H9 (cell line): Measurements from ENCODE around the gene PDE1C. TPM values are rescaled to one million over a fixed set of nuclear protein-coding genes. Genes with fewer than 3 reads are reported as not detected.

Experiments
- DNase-seq: peaks from one replicate; pipeline ENCODE4 v3.0.0-alpha.2; 2017
- H2AFZ ChIP-seq: one replicate; pipeline ENCODE4 v1.6.1; 2013; ENCODE audit warnings: mild to moderate bottlenecking, low read length, control low read depth, moderate library complexity
- H2AK5ac ChIP-seq: 2 replicates; pipeline ENCODE4 v1.6.1; 2013; ENCODE audit warnings: low read length, control low read depth, mixed read lengths; ENCODE audit not compliant: insufficient read length
- H2BK120ac ChIP-seq: one replicate; pipeline ENCODE4 v1.6.1; 2013; ENCODE audit warnings: low read depth, mild to moderate bottlenecking, low read length, control low read depth, inconsistent platforms; ENCODE audit not compliant: poor library complexity, severe bottlenecking
- H2BK12ac ChIP-seq: 2 replicates; pipeline ENCODE4 v1.6.1; 2013; ENCODE audit warnings: low read length, control low read depth, mixed read lengths, low read depth; ENCODE audit not compliant: insufficient read length
- H2BK15ac ChIP-seq: 2 replicates; pipeline ENCODE4 v1.6.1; 2013; ENCODE audit warnings: low read depth, low read length, control low read depth
- H2BK20ac ChIP-seq: one replicate; pipeline ENCODE4 v1.6.1; 2013; ENCODE audit warnings: low read depth, mild to moderate bottlenecking, low read length, control low read depth, inconsistent platforms; ENCODE audit not compliant: poor library complexity, severe bottlenecking
- H2BK5ac ChIP-seq: 2 replicates; pipeline ENCODE4 v1.6.1; 2013; ENCODE audit warnings: low read length, control low read depth, mixed read lengths; ENCODE audit not compliant: insufficient read length
- H3K14ac ChIP-seq: 2 replicates; pipeline ENCODE4 v1.6.1; 2013; ENCODE audit warnings: low read length, control low read depth; ENCODE audit not compliant: insufficient read depth
- H3K18ac ChIP-seq: 2 replicates; pipeline ENCODE4 v1.6.1; 2013; ENCODE audit warnings: low read depth, mild to moderate bottlenecking, mixed read lengths, low read length, control low read depth; ENCODE audit not compliant: insufficient read length
- H3K23ac ChIP-seq: 2 replicates; pipeline ENCODE4 v1.6.1; 2013; ENCODE audit warnings: low read length, control low read depth, mixed read lengths, low read depth; ENCODE audit not compliant: insufficient read length
- H3K23me2 ChIP-seq: 2 replicates; pipeline ENCODE4 v1.6.1; 2013; ENCODE audit warnings: low read depth, mild to moderate bottlenecking, mixed read lengths, low read length, control low read depth; ENCODE audit not compliant: insufficient read length, poor library complexity, severe bottlenecking
- H3K27ac ChIP-seq: 2 replicates; pipeline ENCODE4 v1.5.1; 2013; ENCODE audit warnings: low read length, control low read depth, mixed read lengths, low read depth; ENCODE audit not compliant: insufficient read length
- H3K27me3 ChIP-seq: 2 replicates; pipeline ENCODE4 v1.6.1; 2013; ENCODE audit warnings: low read length, control low read depth, inconsistent platforms; ENCODE audit not compliant: insufficient read depth
- H3K4ac ChIP-seq: 2 replicates; pipeline ENCODE4 v1.6.1; 2013; ENCODE audit warnings: low read depth, mild to moderate bottlenecking, control low read depth, inconsistent platforms, low read length, moderate library complexity
- H3K4me1 ChIP-seq: 2 replicates; pipeline ENCODE4 v1.6.1; 2013; ENCODE audit warnings: low read length, control low read depth, inconsistent platforms; ENCODE audit not compliant: insufficient read depth
- H3K4me2 ChIP-seq: 2 replicates; pipeline ENCODE4 v1.6.1; 2013; ENCODE audit warnings: low read length, control low read depth, mixed read lengths; ENCODE audit not compliant: insufficient read length, insufficient read depth
- H3K56ac ChIP-seq: 2 replicates; pipeline ENCODE4 v1.6.1; 2013; ENCODE audit warnings: low read depth, mild to moderate bottlenecking, mixed read lengths, low read length, control low read depth; ENCODE audit not compliant: insufficient read length
- H3K79me1 ChIP-seq: 2 replicates; pipeline ENCODE4 v1.6.1; 2013; ENCODE audit warnings: low read depth, mild to moderate bottlenecking, moderate library complexity, low read length, control low read depth, inconsistent platforms; ENCODE audit not compliant: insufficient read depth, poor library complexity, severe bottlenecking
- H3K79me2 ChIP-seq: 2 replicates; pipeline ENCODE4 v1.6.1; 2013; ENCODE audit warnings: low read length, control low read depth, inconsistent platforms; ENCODE audit not compliant: insufficient read depth
- H3K9ac ChIP-seq: 2 replicates; pipeline ENCODE4 v1.6.1; 2013; ENCODE audit warnings: low read length, control low read depth, mixed read lengths; ENCODE audit not compliant: insufficient read length; ENCODE audit errors: extremely low read depth
- H3K9me3 ChIP-seq: one replicate; pipeline ENCODE4 v1.6.1; 2013; ENCODE audit warnings: low read depth, low read length, inconsistent platforms; ENCODE audit not compliant: control insufficient read depth
- H3T11ph ChIP-seq: one replicate; pipeline ENCODE4 v1.6.1; 2013; ENCODE audit warnings: mild to moderate bottlenecking, low read length, control low read depth, inconsistent platforms
- H4K20me1 ChIP-seq: one replicate; pipeline ENCODE4 v1.6.1; 2013; ENCODE audit not compliant: control insufficient read depth, insufficient read length, insufficient read depth
- H4K5ac ChIP-seq: 2 replicates; pipeline ENCODE4 v1.6.1; 2013; ENCODE audit warnings: low read depth, mild to moderate bottlenecking, mixed read lengths, low read length, control low read depth; ENCODE audit not compliant: insufficient read length
- H4K8ac ChIP-seq: replicated peaks from 2 replicates; pipeline ENCODE4 v1.6.1; 2013; ENCODE audit warnings: low read length, control low read depth, mixed read lengths, low read depth; ENCODE audit not compliant: insufficient read length
- H4K91ac ChIP-seq: 2 replicates; pipeline ENCODE4 v1.6.1; 2013; ENCODE audit warnings: low read depth, mild to moderate bottlenecking, moderate library complexity, mixed read lengths, low read length, control low read depth; ENCODE audit not compliant: insufficient read length
- H3K27ac Mint-ChIP-seq, 3 experiments: 2 replicates in 2 of 3; 3 replicates in 1 of 3; pipeline ENCODE4 v1.8.0; 2020 to 2021; ENCODE audit warnings: mixed read lengths in 3 of 3, mild to moderate bottlenecking in 1 of 3, moderate library complexity in 1 of 3
- H3K27me3 Mint-ChIP-seq: 2 replicates; pipeline ENCODE4 v1.8.0; 2021; ENCODE audit warnings: low read depth, mild to moderate bottlenecking, moderate library complexity, mixed read lengths
- H3K36me3 Mint-ChIP-seq, 3 experiments: 2 replicates in 2 of 3; 3 replicates in 1 of 3; pipeline ENCODE4 v1.8.0; 2020 to 2021; ENCODE audit warnings: low read depth in 3 of 3, mixed read lengths in 3 of 3; ENCODE audit not compliant: insufficient read depth in 1 of 3
- H3K4me1 Mint-ChIP-seq, 2 experiments: 2 replicates each; pipeline ENCODE4 v1.8.0; 2020; ENCODE audit warnings: mixed read lengths in 2 of 2
- H3K4me3 Mint-ChIP-seq, 2 experiments: 2 replicates in 1 of 2; 3 replicates in 1 of 2; pipeline ENCODE4 v1.8.0; 2020 to 2021; ENCODE audit warnings: mild to moderate bottlenecking in 2 of 2, mixed read lengths in 2 of 2, moderate library complexity in 1 of 2
- H3K9me3 Mint-ChIP-seq, 2 experiments: 2 replicates in 1 of 2; 3 replicates in 1 of 2; pipeline ENCODE4 v1.8.0; 2020; ENCODE audit warnings: mild to moderate bottlenecking in 2 of 2, mixed read lengths in 2 of 2, moderate library complexity in 1 of 2
- WGBS: extraction: QIAGEN DNeasy Blood & Tissue Kit; methylation state at CpG from one replicate; pipeline ENCODE4 v1.1.7; 2013; ENCODE audit warnings: missing lambda C conversion rate, low lambda C conversion rate, mixed read lengths; ENCODE audit not compliant: insufficient read length; ENCODE audit errors: extremely low coverage; 5-methylcytosine and 5-hydroxymethylcytosine counted together
- total RNA-seq: library from RNA; stranded (reverse); gene quantifications from 2 replicates; pipeline ENCODE4 v1.2.1, GENCODE V29; 2021
- TF ChIP-seq, protein P1 (sequence below): fragments of 200-600 bp; sonication (generic); conservative IDR thresholded peaks from 3 replicates; pipeline ENCODE4 v1.8.0; 2021; ENCODE audit warnings: antibody characterized with exemption, mild to moderate bottlenecking

PDE1C gene
- total RNA-seq, 1 experiment from 2014 or later = 0.17 TPM

DNA sequence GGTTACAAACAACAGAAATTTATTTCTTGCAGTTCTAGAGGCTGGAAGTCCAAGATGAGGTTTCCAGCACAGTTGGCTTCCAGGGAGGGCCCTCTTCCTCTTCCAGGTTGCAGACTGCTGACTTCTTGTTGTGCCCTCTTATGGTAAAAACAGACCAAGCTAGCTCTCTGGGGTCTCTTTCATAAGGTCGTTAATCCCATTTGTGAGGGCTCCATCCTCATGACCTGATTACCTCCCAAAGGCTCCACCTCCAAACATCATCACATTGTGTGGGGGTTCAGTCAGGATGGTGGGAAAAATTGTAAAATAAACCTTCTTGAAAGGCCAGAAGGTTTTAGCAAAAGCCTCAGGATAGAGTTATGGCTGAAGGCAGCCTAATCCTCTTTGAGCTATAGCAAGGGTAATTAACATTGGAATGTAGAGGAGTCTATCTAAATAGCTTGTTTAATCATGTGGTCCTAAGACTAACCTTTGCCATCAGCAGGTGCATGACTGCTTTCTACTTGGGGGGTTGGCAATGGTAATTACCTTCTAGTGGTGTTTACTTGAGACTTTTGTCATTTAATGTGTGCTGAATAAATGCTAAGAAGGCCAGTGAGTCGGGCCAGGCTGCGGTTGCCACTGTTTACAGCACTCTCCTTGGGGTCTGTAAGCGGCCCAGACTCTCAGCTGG is 302.4 kb downstream of the PDE1C start:
- Histone ChIP-seq H4K20me1 (no peaks in the 10 kb centered on the region), H3K23me2 (no peaks in the 10 kb centered on the region), H2BK20ac (no peak overlapping the region), H2BK120ac (no peak overlapping the region), H3K79me1 (no peaks in the 10 kb centered on the region), H2AFZ (no peak overlapping the region), H4K5ac (no peak overlapping the region), H4K8ac (no peak overlapping the region), H3K56ac (no peak overlapping the region), H2BK12ac (no peak overlapping the region), H3K27ac (no peak overlapping the region), H3T11ph (no peak overlapping the region), H3K79me2 (no peaks in the 10 kb centered on the region), H4K91ac (no peak overlapping the region), H3K27me3 (peaks cover 81% of the 10 kb centered on the region), H3K4me2 (no peak overlapping the region), H2BK15ac (no peak overlapping the region), H3K4ac (no peak overlapping the region), H3K18ac (no peak overlapping the region), H3K4me1 (no peaks in the 10 kb centered on the region), H3K23ac (no peak overlapping the region), H2AK5ac (no peak overlapping the region), H2BK5ac (no peak overlapping the region), H3K14ac (no peak overlapping the region), H3K9ac (no peak overlapping the region), H3K9me3 (no peaks in the 10 kb centered on the region)
- H3K4me3 Mint-ChIP-seq = no peak overlapping the region
- peak; percentile 72 for DNase-seq
- no peaks in the 10 kb centered on the region; a peak in 1 of 7 replicates for H3K36me3 Mint-ChIP-seq
- TF ChIP-seq, protein P1, sequence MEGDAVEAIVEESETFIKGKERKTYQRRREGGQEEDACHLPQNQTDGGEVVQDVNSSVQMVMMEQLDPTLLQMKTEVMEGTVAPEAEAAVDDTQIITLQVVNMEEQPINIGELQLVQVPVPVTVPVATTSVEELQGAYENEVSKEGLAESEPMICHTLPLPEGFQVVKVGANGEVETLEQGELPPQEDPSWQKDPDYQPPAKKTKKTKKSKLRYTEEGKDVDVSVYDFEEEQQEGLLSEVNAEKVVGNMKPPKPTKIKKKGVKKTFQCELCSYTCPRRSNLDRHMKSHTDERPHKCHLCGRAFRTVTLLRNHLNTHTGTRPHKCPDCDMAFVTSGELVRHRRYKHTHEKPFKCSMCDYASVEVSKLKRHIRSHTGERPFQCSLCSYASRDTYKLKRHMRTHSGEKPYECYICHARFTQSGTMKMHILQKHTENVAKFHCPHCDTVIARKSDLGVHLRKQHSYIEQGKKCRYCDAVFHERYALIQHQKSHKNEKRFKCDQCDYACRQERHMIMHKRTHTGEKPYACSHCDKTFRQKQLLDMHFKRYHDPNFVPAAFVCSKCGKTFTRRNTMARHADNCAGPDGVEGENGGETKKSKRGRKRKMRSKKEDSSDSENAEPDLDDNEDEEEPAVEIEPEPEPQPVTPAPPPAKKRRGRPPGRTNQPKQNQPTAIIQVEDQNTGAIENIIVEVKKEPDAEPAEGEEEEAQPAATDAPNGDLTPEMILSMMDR = no peak
- H3K4me1 Mint-ChIP-seq = peaks cover 18 to 22% of the 10 kb centered on the region in 2 experiments
- peaks cover 98% of the 10 kb centered on the region for H3K27me3 Mint-ChIP-seq
- H3K27ac Mint-ChIP-seq = no peak overlapping the region
- no CpG with 5 or more reads among the region's 4 CpGs for WGBS
- peaks cover 0 to 20% of the 10 kb centered on the region in 2 experiments; a peak in 2 of 5 replicates for H3K9me3 Mint-ChIP-seq
